Tibial nerve (tissue), 4 donors: ENCODE measurements around the gene SCTR. TPM values are rescaled to one million over a fixed set of nuclear protein-coding genes. Genes with fewer than 3 reads are reported as not detected.
A peak's percentile ranks its signal among the peaks of the same experiment; 100 is the strongest.

Source experiments
- DNase-seq, 2 donors: peaks; one replicate each; pipeline ENCODE4 v3.0.0-alpha.2; 2019; ENCODE audit warnings: low spot score in 2 of 2
- H3K27ac ChIP-seq, 4 donors: fragments of 200-600 bp; sonication (generic) in 3 of 4; one replicate each; pipeline ENCODE4 v1.5.1; 2017 to 2019; ENCODE audit warnings: mild to moderate bottlenecking in 1 of 4
- H3K27me3 ChIP-seq, 2 donors: fragments of 200-600 bp; sonication (generic) in 1 of 2; one replicate each; pipeline versions ENCODE4 v1.5.1 to v1.6.0; 2017 to 2019
- H3K36me3 ChIP-seq, 3 donors: fragments of 200-600 bp; sonication (generic); one replicate each; pipeline ENCODE4 v1.5.1; 2018 to 2019
- H3K4me1 ChIP-seq, 4 donors: fragments of 200-600 bp; sonication (generic) in 3 of 4; one replicate each; pipeline ENCODE4 v1.5.1; 2017 to 2019
- H3K4me3 ChIP-seq, 4 donors: fragments of 200-600 bp; sonication (generic) in 3 of 4; one replicate each; pipeline ENCODE4 v1.5.1; 2017 to 2019; ENCODE audit warnings: mild to moderate bottlenecking in 1 of 4, moderate library complexity in 1 of 4
- H3K9me3 ChIP-seq, 4 donors: fragments of 200-600 bp; sonication (generic) in 3 of 4; one replicate each; pipeline ENCODE4 v1.5.1; 2017 to 2019
- EP300 ChIP-seq, 2 donors: sonication (generic); formaldehyde crosslinking; IDR thresholded peaks; one replicate each; pipeline ENCODE4 v1.6.1; 2017; ENCODE audit warnings: antibody characterized with exemption in 2 of 2, mild to moderate bottlenecking in 1 of 2
- POLR2A ChIP-seq, 2 donors: fragments of 450-650 bp; IDR thresholded peaks; one replicate each; pipeline ENCODE4 v1.6.1; 2017; ENCODE audit warnings: antibody characterized with exemption in 2 of 2, mild to moderate bottlenecking in 2 of 2, moderate library complexity in 2 of 2
- WGBS, 2 donors: methylation state at CpG; one replicate each; pipeline ENCODE4 v1.1.5; 2018; 5-methylcytosine and 5-hydroxymethylcytosine counted together
- total RNA-seq, 4 donors: library from RNA; depleted of rRNA; stranded (reverse); fragments of >200 nt; gene quantifications; one replicate each; pipeline ENCODE4 v1.1.0, GENCODE V29; 2016
- TF ChIP-seq, protein P1 (sequence below), 5 experiments: fragments of 200-600 bp in 3 of 5; fragments of 450-650 bp in 2 of 5; sonication (generic) in 3 of 5; IDR thresholded peaks; one replicate each; pipeline ENCODE4 v1.5.1; 2016 to 2019; ENCODE audit warnings: antibody characterized with exemption in 5 of 5, mild to moderate bottlenecking in 3 of 5, moderate library complexity in 2 of 5

Gene SCTR
- total RNA-seq, 4 donors from 2014 or later = not detected

DNA sequence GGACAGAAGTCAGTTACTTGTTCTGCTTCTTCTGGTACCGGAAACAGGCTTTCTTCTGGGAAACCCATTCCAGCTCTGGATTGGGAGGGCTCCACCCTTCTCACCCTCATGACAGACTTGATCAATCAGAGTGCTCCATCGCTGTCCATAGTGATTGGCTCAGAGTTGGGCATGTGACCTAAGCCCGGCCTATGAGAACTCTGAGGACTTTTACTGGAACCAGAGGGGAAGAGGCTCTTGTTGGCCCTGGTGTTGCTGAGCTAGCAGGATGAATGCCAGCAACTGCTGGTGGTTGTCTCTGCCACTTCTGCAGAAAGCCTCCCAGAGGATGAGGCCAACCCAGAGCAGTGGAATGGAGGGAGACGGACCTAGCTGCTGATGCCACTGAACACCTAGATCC lies 59.3 kb downstream of the SCTR start:
- TF ChIP-seq, protein P1, sequence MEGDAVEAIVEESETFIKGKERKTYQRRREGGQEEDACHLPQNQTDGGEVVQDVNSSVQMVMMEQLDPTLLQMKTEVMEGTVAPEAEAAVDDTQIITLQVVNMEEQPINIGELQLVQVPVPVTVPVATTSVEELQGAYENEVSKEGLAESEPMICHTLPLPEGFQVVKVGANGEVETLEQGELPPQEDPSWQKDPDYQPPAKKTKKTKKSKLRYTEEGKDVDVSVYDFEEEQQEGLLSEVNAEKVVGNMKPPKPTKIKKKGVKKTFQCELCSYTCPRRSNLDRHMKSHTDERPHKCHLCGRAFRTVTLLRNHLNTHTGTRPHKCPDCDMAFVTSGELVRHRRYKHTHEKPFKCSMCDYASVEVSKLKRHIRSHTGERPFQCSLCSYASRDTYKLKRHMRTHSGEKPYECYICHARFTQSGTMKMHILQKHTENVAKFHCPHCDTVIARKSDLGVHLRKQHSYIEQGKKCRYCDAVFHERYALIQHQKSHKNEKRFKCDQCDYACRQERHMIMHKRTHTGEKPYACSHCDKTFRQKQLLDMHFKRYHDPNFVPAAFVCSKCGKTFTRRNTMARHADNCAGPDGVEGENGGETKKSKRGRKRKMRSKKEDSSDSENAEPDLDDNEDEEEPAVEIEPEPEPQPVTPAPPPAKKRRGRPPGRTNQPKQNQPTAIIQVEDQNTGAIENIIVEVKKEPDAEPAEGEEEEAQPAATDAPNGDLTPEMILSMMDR (IDR thresholded peaks at IDR 0.05) = no peak
- no peak for TF ChIP-seq POLR2A (IDR thresholded peaks at IDR 0.05)
- TF ChIP-seq EP300 (IDR thresholded peaks at IDR 0.05) = no peak
- no peak overlapping the region for H3K27ac ChIP-seq
- WGBS, 2 donors = 81 to 94% methylated on average over 4 of the region's 4 CpGs
- no peaks in the 10 kb centered on the region for H3K4me1 ChIP-seq
- H3K9me3 ChIP-seq = no peaks in the 10 kb centered on the region
- H3K4me3 ChIP-seq = no peak overlapping the region
- peak in 1 of 2 donors; percentile 30 for DNase-seq
- no peaks in the 10 kb centered on the region for H3K36me3 ChIP-seq
- no peaks in the 10 kb centered on the region for H3K27me3 ChIP-seq

DNA sequence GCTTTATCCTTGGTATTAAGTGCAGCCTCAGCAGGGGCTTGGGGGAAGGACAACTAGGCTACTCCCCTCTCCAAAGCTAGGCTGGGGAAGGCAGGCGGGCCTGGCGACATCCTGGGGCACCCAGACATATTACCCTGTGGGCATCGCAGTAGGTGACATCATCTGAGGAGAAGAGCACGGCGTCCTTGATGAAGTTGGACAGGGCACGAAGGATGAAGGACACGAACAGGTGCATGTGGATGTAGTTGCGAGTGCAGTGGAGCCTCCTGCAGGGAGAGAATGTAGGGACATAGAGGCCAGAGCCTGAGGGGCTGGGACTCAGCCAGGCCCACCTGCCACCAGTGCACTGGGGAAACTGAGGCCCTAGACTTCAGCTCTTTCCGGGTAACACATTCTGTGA lies 60.3 kb downstream of the SCTR start:
- Histone ChIP-seq H3K4me3 (no peak overlapping the region), H3K36me3 (no peaks in the 10 kb centered on the region), H3K4me1 (no peaks in the 10 kb centered on the region), H3K27ac (no peak overlapping the region), H3K27me3 (no peaks in the 10 kb centered on the region), H3K9me3 (no peaks in the 10 kb centered on the region)
- TF ChIP-seq POLR2A (IDR thresholded peaks at IDR 0.05) (no peak), EP300 (IDR thresholded peaks at IDR 0.05) (no peak)
- TF ChIP-seq, protein P1 (IDR thresholded peaks at IDR 0.05) = no peak
- DNase-seq = no peak
- 91 to 93% methylated on average over 9 of the region's 9 CpGs for WGBS, 2 donors

DNA sequence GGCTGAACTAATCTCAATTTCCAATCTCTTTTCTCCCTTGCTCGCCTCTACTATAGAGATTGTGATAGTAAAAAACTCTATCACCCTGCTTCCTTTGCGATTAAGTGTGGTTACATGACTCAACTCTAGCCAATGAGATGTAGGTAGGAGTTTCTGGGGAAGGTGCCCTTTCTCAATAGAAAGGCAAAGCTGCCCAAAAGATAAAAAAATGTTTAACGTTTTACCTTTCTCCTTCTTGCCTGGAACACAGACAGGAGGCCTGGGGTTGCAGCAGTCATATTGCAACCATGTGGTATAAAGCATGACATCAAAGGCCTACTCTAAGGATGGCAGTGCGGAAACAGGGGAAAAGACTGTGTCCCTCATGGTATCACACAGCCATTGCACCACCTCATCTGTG lies 61.1 kb downstream of the SCTR start:
- Histone ChIP-seq H3K4me3 (no peak overlapping the region), H3K27ac (no peak overlapping the region), H3K27me3 (no peaks in the 10 kb centered on the region), H3K9me3 (no peaks in the 10 kb centered on the region), H3K4me1 (no peaks in the 10 kb centered on the region), H3K36me3 (no peaks in the 10 kb centered on the region)
- 54 to 71% methylated on average over 4 of the region's 4 CpGs for WGBS, 2 donors
- TF ChIP-seq, protein P1 (IDR thresholded peaks at IDR 0.05) = no peak
- no peak for DNase-seq

DNA sequence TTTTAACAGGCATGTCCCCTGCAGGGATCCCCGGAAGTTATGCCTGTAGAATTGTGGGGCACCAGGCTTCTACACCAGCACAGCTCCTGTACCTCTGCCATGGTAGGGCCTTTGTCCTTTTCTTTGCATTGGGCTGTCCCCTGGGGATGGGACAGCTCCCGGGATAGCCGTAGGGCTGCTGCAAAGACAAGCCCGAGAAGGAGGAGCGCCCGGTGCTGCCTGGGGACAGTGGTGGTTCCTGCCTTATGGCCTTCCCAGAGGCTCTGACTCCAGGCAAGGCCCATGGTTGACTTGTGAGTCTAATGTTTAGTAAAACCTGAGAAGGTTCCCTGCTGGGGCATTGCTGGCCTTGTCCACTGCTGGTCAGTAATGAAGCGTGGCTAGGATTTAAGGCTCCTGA lies 61.7 kb downstream of the SCTR start:
- no peaks in the 10 kb centered on the region for H3K4me1 ChIP-seq
- H3K27ac ChIP-seq = no peak overlapping the region
- H3K4me3 ChIP-seq = no peak overlapping the region
- H3K27me3 ChIP-seq = no peaks in the 10 kb centered on the region
- TF ChIP-seq, protein P1 (IDR thresholded peaks at IDR 0.05) = no peak
- no peak for TF ChIP-seq EP300 (IDR thresholded peaks at IDR 0.05)
- TF ChIP-seq POLR2A (IDR thresholded peaks at IDR 0.05) = no peak
- no peaks in the 10 kb centered on the region for H3K9me3 ChIP-seq
- no peak for DNase-seq
- WGBS, 2 donors = 86 to 88% methylated on average over 7 of the region's 7 CpGs
- no peaks in the 10 kb centered on the region for H3K36me3 ChIP-seq

DNA sequence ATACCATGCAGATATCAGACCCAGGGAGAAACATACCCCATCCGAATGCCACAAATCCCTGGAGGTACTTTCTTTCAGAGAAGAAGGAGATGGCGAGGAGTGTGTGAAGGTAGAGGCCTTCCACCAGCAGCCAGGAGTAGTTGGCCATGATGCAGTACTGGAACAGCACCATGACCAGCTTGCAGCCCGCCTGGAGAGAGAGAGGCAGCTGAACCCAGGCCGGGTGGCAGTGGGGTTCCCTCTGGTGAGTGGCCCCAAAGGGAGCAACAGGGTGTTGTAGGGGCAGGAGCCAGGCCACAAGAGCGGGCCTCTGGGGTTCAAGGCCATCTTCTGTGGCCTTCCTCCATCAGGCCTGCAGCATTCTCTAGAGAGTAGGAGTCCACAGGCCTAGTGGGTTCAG lies 62.5 kb downstream of the SCTR start:
- H3K27ac ChIP-seq = no peak overlapping the region
- DNase-seq = no peak
- WGBS, 2 donors = 95 to 98% methylated on average over 5 of the region's 5 CpGs
- no peaks in the 10 kb centered on the region for H3K4me1 ChIP-seq
- TF ChIP-seq, protein P1 (IDR thresholded peaks at IDR 0.05) = no peak
- TF ChIP-seq EP300 (IDR thresholded peaks at IDR 0.05) (no peak), POLR2A (IDR thresholded peaks at IDR 0.05) (no peak)
- H3K4me3 ChIP-seq = no peak overlapping the region
- H3K36me3 ChIP-seq = no peaks in the 10 kb centered on the region
- no peaks in the 10 kb centered on the region for H3K9me3 ChIP-seq
- peaks cover 0 to 1% of the 10 kb centered on the region in 2 donors for H3K27me3 ChIP-seq
